GM23338 (cell line): ENCODE results near the gene MEI1.

Source experiments
- EZH2 ChIP-seq: fragments of 200-600 bp; sonication (generic); IDR thresholded peaks from one replicate; pipeline ENCODE4 v1.8.0; 2017; ENCODE audit warnings: antibody characterized with exemption, mild to moderate bottlenecking, low read depth; ENCODE audit not compliant: unreplicated experiment
- EZH2phosphoT487 ChIP-seq: fragments of 200-600 bp; sonication (generic); IDR thresholded peaks from one replicate; pipeline ENCODE4 v1.8.1; 2018; ENCODE audit warnings: antibody characterized with exemption; ENCODE audit not compliant: unreplicated experiment

- TF ChIP-seq EZH2phosphoT487, result no peak
- TF ChIP-seq EZH2, result no peak
Observed at GRCh38 chr22:41818011-41818410, 118.7 kb downstream of the MEI1 start.
